Epithelial cell of proximal tubule (primary cell): ENCODE results near the gene SMCO3. TPM values are rescaled to one million over a fixed set of nuclear protein-coding genes. Genes with fewer than 3 reads are reported as not detected.

Experiments used
- DNase-seq: peaks from one replicate; pipeline ENCODE4 v3.0.0-alpha.2; 2011; ENCODE audit warnings: low read depth
- H3K4me3 ChIP-seq: 2 replicates; pipeline ENCODE4 v1.5.1; 2011; ENCODE audit warnings: low read depth, mild to moderate bottlenecking, low read length
- total RNA-seq: library from RNA; depleted of rRNA; stranded (reverse); fragments of >200 nt; gene quantifications from 2 replicates; pipeline ENCODE4 v1.2.3, GENCODE V29; 2015
- TF ChIP-seq, protein P1 (sequence below): conservative IDR thresholded peaks from 2 replicates; pipeline ENCODE4 v1.5.1; 2012; ENCODE audit warnings: low read depth, mild to moderate bottlenecking, low read length

Gene SMCO3
- total RNA-seq, 1 donor from 2014 or later, result not detected

DNA sequence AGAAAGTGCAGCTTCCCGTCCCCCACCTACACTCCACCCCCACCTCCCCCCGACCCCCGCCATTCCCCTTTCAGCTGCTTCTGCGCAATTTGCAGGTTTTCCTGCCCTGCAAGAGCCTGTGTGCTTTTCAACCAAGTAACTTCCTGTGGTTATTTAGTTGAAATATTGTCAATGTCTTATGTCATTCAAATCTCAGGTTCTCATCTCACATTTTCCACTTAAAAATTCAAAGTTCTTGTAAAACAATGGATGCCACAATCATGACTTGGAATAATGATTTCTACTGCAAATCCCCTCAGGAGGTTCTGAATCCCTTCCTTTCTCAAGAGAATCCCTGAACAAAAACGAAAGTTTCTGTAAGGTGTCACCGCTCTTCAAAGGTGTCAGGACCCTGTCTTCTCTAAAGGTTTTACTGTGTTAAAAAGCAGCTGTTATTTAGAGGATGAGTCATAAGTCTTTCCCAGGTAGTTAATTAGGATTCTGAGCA is 42.3 kb downstream of the SMCO3 start:
- no peak for DNase-seq
- TF ChIP-seq, protein P1, sequence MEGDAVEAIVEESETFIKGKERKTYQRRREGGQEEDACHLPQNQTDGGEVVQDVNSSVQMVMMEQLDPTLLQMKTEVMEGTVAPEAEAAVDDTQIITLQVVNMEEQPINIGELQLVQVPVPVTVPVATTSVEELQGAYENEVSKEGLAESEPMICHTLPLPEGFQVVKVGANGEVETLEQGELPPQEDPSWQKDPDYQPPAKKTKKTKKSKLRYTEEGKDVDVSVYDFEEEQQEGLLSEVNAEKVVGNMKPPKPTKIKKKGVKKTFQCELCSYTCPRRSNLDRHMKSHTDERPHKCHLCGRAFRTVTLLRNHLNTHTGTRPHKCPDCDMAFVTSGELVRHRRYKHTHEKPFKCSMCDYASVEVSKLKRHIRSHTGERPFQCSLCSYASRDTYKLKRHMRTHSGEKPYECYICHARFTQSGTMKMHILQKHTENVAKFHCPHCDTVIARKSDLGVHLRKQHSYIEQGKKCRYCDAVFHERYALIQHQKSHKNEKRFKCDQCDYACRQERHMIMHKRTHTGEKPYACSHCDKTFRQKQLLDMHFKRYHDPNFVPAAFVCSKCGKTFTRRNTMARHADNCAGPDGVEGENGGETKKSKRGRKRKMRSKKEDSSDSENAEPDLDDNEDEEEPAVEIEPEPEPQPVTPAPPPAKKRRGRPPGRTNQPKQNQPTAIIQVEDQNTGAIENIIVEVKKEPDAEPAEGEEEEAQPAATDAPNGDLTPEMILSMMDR, result no peak
- H3K4me3 ChIP-seq, result peak overlapping the region; percentile 66

DNA sequence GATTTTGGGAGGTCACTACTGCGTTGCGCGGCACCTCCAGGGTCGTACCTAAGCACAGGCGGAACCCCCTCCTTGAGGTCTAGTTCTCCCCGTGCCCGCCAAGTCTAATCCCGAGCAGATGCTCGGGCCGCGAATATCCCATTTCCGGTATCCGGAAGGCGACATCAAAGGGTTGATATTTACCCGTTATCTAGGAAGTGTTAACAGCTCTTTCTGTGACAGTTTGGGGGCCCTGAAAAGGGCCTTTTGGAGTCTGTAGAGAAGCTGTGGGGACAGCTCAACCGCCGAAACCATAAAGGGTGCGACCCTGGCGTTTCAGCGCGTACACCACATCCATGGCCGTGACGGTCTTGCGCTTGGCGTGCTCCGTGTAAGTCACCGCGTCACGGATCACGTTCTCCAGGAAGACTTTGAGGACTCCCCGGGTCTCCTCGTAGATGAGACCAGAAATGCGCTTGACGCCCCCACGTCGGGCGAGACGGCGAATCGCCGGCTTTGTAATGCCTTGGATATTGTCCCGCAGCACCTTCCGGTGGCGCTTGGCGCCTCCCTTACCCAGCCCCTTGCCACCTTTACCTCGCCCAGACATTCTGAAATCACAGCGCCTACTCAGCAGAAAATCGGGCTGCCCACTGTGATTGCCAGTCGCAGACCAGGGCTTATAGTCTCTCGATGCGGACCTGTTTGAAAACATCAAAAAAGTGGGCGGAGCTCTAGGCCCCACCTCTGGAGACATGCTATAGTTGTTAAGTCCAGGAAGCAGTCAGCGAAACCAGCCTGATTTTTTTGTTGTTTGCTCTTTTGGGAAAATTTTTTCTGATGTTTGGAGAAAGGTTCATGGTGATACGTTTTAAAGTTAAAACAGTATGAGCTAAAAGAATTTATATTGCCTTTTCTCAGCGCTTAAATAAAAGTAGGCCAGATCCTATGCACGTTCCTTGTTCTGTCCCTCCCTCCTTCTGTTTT is 43.2 kb downstream of the SMCO3 start:
- TF ChIP-seq, protein P1, result no peak
- H3K4me3 ChIP-seq, result peak overlapping the region; percentile 66
- peak; percentile 85 for DNase-seq

GRCh38 chr12:14769969-14770495 is 44.0 kb downstream of the SMCO3 start:
- DNase-seq, result no peak
- TF ChIP-seq, protein P1, result peak; percentile 76
- H3K4me3 ChIP-seq, result peak overlapping the region; percentile 66

GRCh38 chr12:14769466-14769968 is 44.5 kb downstream of the SMCO3 start:
- peak overlapping the region; percentile 66 for H3K4me3 ChIP-seq
- TF ChIP-seq, protein P1, result no peak
- DNase-seq, result no peak

GRCh38 chr12:14768823-14769405 is 45.1 kb downstream of the SMCO3 start:
- H3K4me3 ChIP-seq, result peak overlapping the region; percentile 66
- DNase-seq, result peak; percentile 63
- TF ChIP-seq, protein P1, result no peak

GRCh38 chr12:14767617-14768016 is 46.4 kb downstream of the SMCO3 start:
- TF ChIP-seq, protein P1, result no peak
- H3K4me3 ChIP-seq, result no peak overlapping the region
- DNase-seq, result no peak
